HG03520 (cell line): ENCODE results near the gene ZNF865.

ENCODE experiments used
- ATAC-seq: cut with Tn5 transposase; IDR thresholded peaks from one replicate; pipeline ENCODE4 v1.9.1; 2021; ENCODE audit warnings: mild to moderate bottlenecking, moderate library complexity; ENCODE audit not compliant: unreplicated experiment

Gene ZNF865

DNA sequence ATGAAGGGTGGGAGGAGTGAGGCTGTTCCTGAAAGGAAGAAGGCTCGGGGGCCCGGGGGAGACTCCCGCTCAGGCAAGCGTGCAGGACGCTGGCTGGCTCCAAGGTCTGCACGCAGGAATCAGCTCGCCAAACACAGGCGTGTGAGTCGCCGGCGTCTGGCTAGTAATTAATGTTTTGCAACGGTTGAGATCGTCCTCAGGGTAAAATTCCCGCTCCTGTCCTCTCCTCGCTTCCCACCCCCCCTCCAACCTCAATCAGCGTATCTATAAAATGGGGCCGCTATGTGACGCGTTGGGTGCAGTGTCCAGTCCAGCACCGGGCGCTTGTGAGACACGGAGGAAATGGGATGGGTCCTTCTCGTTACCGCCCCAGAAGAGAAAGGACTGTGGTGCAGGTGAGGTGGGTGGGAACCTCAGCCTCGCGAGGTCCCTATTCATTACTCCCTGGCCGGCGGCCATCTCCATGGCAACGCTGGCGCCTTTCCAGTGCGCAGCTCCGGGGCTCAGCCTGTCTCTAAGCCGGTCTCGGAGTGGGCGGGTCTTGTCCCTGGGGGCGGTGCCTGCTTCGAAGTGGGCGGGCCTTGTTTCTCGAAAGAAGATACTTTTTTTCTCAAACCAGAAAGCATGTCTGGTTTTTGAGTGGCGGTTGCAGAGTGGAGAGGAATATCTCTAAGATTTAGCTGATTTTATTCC, 18.3 kb upstream of the ZNF865 start:
- ATAC-seq: peak; percentile 56

DNA sequence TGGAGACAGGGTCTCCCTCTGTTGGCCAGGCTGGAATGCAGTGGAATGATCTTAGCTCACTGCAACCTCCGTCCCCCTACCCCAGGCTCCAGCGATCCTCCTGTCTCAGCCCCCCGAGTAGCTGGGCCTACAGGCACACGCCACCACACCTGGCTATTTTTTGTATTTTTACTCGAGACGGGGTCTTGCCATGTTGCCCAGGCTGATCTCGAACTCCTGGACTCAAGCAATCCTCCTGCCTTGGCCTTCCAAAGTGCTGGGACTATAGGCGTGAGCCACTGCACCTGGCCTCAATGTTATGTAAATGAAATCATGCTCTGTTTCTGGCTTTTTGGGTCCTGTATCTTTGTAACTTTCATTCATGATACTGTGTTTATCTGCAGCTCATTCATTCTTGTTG, 16.7 kb upstream of the ZNF865 start:
- no peak for ATAC-seq

DNA sequence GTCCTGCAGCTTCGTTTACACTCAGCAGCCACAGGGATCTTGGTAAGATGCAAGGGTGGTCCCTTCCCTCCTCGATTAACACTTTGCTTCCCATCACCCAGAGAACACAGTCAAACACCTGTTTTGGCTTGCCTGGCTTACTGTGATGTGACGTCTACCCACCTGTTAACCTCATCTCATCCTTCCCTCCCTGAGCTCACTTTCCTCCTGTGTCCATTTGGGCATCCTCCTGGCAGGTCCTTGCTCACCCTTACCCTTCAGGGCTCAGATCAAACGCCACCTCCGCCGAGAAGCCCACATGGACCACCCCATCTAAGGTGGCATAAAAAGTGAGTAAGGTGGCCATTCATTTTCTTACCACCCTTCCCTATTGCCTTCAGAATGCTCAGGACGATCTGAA, 15.3 kb upstream of the ZNF865 start:
- no peak for ATAC-seq

DNA sequence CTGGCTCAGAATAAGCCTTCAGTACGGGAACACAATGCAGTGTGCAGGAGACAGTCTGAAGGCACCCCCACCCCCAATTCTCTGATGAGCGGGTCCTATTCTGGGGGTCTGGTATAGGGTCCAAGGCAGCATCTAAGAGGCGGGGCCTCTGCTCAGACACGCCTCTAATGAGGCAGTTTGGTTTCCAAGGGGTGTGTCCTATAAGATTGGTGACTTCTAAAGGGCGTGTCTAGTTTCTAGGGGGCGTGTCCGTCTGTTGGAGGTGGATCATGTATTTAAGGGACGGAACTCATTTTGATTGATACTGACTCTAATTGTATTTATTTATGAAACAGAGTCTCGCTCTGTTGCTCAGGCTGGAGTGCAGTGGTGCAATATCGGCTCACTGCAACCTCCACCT, 14.8 kb upstream of the ZNF865 start:
- ATAC-seq: no peak

DNA sequence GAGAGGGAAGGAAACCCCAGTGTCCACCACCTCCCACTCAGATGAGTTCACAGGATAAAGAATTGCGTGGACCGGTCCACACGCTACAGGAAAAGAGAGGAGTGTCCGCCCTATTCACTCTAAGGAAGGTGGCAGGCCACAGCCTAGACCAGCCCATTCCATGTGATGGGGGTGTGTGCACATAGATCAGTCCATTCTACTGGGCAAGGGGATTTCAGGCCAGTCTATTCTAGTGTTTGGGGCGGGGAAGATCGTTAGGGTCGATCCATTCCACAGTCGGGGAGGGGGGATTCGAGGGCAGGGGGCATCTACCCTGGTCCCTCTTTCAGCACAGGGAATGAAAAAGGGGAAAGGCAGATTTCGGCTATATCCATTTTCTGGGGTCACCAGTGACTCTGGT, 13.9 kb upstream of the ZNF865 start:
- no peak for ATAC-seq

DNA sequence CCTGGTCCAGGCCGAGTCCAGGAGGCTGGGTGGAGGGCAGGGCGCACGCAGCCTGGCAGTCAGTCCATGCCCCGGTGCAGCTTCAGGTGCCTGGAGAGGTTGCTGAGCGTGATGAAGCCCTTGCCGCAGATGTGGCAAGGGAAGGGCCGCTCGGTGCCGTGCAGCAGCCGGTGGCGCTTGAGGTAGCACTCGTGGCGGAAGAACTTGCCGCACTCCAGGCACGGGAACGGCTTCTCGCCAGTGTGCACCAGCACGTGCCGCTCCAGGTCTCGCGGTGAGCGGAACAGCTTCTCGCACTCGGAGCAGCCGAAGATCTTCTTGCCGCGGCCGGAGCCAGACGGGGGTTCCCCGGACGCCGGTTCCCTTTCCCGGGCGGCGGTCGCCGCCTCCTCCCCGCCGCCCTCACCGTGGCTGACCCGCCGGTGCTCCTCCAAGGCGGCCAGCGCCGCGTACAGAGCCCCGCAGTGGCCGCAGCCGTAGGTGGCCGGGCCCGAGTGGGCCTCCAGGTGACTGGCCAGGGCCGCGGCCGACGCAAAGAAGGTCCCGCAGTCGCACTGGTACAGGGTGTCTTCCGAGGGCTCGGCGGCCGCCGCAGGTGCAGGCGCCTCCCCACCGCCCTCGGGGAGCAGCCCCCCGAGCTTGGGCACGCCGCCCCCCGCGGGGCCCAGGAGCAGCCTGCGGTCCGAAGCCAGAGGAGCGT, 12.9 kb upstream of the ZNF865 start:
- ATAC-seq: no peak

DNA sequence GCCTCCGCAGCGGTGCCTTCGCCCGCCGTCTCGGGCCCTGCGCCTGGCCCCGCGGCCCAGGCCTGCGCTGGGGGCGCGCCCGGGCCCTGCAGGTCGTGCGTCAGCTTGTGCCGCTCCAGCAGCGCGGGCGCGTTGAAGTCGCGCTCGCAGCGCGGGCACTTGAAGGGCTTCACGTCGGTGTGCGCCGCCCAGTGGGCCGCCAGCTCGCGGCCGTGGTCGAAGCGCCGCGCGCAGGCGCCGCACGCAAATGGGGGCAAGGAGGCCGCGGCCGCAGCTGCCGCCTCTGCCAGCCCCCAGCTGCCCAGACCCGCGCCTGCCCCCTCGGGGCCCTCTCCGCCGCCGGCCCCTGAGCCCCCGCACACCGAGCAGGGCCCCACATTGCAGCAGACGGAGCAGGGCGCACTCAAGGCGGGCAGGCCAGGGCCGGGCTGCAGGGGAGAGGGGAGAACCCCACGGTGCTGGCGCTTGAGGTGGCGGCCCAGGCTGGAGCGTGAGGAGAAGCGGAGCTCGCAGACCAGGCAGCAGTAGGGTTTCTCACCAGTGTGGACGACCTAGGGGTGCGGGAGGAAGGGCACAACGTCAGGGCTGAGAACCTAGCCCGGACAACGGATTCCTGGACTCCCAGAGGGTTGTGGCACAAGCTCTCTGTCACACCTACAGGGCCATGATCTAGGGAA, 12.2 kb upstream of the ZNF865 start:
- no peak for ATAC-seq

DNA sequence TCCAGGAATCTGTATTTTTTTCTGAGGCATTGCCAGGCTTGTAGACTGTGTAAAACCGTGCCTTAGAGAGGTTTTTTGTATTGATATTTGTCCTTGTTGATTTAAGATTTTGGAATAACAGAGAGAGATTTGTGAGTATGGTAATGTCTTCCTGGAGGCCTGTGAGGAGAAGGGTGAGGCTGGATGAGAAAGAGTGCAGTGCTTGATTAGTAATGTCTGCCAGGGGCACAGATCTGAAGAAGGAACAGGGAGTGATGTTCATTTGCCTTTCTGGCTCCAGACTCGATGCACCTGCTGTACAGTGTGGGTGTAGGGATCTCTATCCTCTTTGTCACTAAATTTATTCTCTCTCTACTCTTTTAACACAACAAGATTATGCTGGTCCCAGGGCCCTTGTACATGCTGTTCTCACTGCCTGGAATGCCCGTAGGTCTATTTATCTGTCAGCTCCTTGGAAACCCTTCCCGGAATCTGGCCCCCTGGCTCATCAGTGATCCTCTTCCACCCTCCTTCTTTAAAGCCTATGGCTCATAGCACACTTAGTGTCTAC, 10.4 kb upstream of the ZNF865 start:
- no peak for ATAC-seq

DNA sequence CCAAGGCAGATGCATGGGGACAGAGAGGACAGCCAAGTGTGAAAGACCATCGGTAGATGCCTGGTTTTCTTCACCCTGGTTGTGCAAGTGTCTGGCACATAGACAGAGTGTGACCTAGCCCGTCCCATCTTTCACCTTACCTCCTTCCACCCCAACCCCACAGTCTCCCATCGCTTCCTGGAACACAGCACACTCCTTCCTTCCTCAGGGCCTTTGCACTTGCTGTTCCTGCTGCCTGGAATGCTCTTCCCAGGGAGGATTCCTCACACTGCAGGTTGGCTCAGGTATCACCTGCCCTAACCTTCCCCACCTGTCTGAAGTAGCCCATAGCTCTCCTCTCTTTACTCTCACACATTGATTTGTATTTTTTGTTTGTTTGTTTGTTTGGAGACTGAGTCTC, 9.1 kb upstream of the ZNF865 start:
- ATAC-seq: no peak

DNA sequence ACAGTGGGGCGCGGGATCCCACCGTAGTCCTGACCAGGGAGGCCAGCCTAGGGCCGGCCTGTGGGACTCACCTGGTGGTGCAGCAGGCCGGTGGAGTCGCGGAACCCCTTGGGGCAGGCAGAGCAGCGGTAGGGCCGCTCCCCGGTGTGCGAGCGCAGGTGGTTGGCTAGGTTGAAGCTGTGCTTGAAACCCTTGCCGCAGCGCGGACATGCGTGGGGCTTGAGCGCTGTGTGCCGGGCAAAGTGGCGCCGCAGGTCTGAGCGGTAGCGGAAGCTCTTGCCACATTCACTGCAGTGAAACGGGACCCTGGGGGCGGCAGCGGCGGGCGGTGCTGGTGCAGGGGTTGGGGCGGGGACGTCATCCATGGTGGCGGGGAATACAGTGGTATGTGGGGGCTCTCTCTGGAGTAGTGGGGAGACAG, 7.9 kb upstream of the ZNF865 start:
- no peak for ATAC-seq

DNA sequence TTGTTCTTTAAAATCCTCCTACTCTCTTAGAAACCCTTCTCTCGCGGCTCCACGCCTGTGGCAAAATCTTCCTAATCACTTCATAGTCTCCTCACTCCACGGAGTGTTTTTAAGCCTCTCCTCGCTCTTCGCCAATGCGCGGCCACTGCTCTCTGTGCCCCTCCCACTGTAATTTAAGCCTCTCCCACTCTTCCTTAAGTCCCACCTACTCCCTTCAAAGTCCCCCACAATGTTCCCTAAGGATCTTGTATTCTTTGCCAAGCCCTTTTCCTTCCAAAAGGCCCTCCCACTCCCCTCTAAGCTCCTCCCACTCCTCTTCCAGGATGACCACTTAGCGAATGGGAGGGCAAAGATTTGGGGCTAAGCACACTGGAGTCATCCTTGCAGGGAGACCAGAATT, 7.4 kb upstream of the ZNF865 start:
- no peak for ATAC-seq

DNA sequence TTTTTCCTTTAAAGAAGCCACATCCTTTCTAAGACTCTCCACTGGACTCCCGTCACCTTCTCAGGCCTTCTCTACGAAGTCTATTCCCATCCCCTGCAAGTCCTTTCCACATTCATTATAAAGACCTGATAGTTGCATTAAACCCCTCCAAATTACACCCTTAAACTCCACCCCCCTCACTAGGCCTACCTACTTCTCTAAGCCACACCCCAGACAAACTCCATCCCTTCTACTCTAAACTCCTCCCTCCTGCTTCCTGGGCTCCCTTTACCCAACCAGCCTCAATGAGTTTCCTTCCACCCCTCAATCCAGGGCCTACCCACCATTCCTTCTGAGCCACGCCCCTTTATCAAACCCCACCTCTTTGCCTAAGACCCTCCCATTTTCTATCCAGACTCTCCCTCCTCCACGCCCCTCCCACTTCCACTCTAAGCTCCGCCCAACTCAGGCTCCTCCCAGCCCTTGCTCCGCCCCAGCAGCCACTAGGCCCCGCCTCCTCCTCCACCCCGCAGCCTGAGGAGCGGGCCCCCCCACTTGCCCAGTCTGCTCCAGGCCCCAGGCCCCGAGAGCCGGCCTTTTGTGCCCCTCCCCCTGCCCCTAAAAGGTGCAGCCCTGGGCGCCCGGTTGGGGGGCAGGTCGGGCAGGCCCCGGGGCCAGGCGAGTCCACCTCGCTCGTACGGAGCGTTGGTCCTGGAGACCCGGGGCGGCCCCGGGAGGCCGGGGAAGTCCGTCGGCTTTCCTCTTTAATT, 6.6 kb upstream of the ZNF865 start:
- peak; percentile 45 for ATAC-seq

DNA sequence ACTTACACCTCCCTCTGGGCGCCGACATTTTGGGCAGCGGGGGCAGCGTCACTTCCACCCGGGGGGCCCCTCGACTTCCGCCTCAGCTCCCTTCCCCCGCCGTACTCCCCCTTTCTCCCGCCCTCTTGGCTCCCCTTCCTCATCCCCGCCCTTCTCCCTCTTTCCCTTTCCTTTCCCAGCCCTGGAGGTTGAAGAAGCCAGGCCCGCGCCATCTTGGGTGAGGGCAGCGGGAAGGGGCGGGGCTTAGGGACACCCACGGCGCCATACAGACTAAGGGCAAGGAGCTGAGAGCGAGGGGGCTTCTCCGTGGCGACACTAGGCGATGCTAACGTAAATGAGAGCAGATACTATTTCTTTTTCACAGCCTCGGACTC, 6.0 kb upstream of the ZNF865 start, which contains the start of gene FIZ1:
Gene FIZ1, minus strand, starts transcription at position 50 of the 374 bp plus-strand sequence. CDS start 1,652 bp downstream, outside the sequence.
- peak; percentile 52 for ATAC-seq

DNA sequence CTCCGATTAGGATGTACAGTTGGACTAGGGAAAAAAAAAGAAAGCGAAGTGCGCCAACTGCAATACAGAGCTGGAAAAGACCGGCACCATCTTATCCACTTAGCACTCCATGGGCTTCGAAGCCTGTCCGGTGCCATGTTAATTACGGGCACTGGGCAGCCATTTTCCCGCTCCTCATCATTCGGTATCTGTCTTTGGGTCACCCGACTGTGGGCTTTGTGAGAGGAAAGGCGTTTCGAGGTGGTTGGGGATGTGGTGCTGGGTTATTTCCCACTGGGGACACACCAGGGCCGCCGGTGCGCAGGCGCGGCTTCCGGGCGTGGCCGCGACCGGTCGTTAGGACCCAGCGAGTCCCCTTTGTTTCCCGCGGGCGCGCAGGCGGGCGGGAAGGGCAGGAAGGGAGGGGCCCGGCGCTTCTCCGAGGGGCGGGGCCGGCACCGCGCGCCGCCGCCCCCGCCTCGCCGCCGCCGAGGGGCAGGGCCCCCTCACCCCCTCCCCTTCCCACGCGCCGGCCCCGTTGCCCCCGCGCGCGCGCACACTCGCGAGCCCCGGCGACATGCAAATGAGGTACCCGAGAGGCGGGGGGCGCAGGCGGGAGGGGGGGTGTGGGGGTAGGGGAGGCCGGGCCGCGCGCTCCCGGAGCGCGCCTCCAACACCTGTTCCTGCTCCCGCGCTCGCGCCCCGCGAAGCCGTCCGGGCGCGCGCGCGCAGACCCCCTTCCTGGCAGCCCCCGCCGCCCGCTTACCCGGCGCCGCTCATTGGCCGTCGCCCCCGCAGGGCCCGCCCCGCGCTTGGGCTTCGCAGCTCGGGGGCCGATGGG, 5.4 kb upstream of the ZNF865 start, which contains the start of gene ZNF524:
Gene ZNF524, plus strand, starts transcription at position 447 of the 820 bp plus-strand sequence. CDS start 1,825 bp downstream, outside the sequence.
- ATAC-seq: peak; percentile 32

DNA sequence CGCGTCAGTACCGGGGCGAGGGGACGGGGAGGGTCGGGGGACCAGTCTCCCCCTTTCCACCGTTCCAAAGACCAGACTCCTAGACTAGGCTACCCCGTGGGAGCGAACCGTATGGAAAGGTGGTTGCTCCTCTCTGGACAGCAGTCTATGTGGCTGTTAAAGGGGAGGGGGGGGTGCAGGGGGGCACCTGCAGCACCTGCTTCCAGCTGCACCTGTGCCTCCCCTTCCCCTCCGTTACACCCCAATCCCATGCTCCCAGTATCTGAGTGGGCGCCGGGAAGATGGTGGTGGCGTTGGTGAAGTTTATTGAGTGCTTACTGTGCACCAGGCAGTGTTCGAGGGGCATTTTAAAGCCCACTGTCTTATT, 4.8 kb upstream of the ZNF865 start:
- no peak for ATAC-seq

DNA sequence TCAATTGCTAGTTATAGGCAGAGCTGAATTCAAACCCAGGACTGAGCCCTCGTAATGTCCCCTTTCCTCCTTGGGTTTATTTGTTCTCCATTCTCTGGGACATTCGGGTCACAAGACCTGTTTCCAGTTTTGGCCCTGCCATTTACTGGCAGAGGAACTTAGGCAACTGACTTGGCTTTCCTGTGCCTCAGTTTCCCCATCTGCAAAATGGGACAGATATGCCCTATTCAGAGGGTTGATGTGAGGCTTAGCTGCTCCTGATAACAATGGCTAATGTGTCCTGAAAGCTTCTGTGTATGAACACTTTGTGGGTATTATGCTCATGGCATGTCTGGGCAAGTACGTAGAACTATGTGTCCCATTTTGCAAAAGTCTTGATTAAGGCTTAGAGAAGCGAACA, 4.4 kb upstream of the ZNF865 start:
- no peak for ATAC-seq

DNA sequence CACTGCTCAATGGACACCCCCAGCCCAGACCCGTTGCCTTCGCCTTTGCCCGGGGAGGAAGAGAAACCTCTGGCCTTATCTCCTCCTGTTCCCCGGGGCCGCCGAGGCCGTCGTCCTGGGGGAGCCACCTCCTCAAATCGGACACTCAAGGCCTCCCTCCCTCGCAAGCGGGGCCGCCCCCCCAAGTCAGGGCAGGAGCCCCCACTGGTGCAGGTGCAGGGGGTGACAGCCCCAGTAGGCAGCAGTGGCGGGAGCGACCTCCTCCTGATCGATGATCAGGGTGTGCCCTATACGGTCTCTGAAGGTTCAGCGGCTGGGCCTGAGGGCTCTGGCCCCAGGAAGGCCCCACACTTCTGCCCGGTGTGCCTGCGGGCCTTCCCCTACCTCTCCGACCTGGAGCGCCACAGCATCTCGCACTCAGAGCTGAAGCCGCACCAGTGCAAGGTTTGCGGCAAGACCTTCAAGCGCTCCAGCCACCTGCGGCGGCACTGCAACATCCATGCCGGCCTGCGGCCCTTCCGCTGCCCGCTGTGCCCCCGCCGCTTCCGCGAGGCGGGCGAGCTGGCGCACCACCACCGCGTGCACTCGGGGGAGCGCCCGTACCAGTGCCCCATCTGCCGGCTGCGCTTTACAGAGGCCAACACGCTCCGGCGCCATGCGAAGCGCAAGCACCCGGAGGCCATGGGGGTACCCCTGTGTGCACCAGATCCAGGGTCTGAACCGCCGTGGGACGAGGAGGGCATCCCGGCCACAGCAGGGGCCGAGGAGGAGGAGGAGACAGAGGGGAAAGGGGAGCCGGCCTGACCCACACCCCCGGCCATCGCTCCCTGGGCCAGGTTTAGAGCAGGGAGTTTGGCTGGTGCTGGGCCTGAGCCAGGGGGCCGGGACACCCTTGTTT, 3.1 kb upstream of the ZNF865 start:
- no peak for ATAC-seq

DNA sequence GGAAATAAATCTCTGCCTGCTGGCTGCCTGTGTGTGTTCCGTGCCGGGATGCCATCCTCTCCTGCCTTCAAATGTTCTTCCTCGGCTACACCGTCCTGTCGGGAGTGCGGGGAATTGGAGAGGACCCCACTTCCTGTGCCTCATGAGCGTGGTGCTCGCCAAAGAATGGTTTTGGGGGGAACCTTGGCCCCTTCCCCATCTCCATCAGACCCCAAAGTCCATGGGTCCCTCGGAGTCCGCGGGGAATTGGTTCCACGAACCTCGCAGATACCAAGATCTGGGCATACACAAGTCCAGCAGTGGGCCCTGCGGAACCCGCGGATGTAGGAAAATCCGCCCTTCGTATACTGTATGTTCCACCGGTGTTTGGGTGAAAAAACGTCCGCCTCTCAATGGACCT, 2.3 kb upstream of the ZNF865 start:
- ATAC-seq: no peak
